Measurements from ENCODE around the gene NARS2. TPM values are rescaled to one million over a fixed set of nuclear protein-coding genes. Genes with fewer than 3 reads are reported as not detected.
"Not testable (repeated sequence)": the region's sequence is repeated elsewhere in the genome, so short reads cannot be mapped to it uniquely, and the experiment has no call there.

Gene NARS2
- total RNA-seq, 1 experiment from 2014 or later: 18.9 TPM

DNA sequence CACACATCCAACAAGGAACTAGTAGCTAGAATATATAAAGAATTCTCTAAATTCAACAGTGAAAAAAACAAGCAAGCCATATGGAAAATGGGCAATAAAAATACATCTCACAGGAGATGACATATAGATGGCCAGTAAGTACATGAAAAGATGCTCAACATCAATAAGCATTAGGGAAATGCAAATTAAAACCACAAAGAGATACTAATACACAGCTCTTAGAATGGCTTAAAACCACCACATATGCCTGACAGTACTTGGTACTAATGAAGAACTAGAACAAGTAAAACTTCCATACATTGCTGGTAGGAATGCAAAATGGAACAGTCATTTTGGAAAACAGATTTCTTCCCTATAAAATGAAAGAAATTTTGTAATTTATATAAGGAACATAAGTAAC is 85.5 kb downstream of the NARS2 start:
- no peak for DNase-seq (ENCODE audit: low read depth)

GRCh38 chr11:78478536-78478935 is 96.1 kb downstream of the NARS2 start:
- DNase-seq (ENCODE audit: low read depth): no peak

- peak; percentile 11 for DNase-seq (ENCODE audit: low read depth)
Observed at GRCh38 chr11:78476066-78476465, 98.6 kb downstream of the NARS2 start.

GRCh38 chr11:78474451-78474850 is 100.2 kb downstream of the NARS2 start:
- DNase-seq (ENCODE audit: low read depth): no peak

- DNase-seq (ENCODE audit: low read depth): no peak
Observed at GRCh38 chr11:78472905-78473304, 101.8 kb downstream of the NARS2 start.

- no peak for DNase-seq (ENCODE audit: low read depth)
Observed at GRCh38 chr11:78472382-78472781, 102.3 kb downstream of the NARS2 start.

- no peak for DNase-seq (ENCODE audit: low read depth)
Observed at GRCh38 chr11:78470861-78471442, 103.7 kb downstream of the NARS2 start.

- no peak for DNase-seq (ENCODE audit: low read depth)
Observed at GRCh38 chr11:78469896-78470295, 104.8 kb downstream of the NARS2 start.

DNA sequence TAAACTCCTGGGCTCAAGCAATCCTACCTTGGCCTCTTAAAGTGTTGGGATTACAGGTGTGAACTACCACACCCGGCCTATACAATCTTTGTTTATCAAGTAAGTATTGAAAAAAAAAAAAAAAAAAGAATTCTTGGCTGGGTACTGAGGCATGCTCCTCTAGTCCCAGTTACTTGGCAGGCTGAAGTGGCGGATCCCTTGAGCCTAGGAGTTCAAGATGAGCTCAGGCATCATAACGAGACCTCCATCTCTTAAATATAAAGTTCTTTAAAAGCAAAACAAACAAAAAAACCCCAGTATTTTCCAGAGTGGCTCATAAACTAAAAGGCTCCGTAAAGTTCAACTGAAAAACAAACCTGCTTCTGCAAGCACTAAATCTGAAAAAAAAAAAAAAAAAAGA is 106.7 kb downstream of the NARS2 start:
- no peak for DNase-seq (ENCODE audit: low read depth)

DNA sequence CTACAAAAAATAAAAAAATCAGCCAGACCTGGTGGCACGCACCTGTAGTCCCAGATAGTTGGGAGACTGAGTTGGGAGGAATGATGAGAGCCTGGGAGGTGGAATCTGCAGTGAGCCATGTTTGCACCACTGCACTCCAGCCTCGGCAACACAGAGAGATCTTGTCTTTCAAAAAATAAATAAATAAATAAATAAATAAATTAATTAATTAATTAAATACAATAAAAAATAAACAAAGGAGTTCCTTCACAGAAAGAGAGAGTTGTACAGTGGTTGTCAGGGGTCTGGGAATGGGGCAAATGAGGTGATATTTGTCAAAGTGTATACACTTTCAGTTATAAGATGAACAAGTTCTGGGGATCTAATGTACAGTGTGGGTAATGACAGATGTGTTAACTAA is 107.3 kb downstream of the NARS2 start:
- no peak for DNase-seq (ENCODE audit: low read depth)

DNA sequence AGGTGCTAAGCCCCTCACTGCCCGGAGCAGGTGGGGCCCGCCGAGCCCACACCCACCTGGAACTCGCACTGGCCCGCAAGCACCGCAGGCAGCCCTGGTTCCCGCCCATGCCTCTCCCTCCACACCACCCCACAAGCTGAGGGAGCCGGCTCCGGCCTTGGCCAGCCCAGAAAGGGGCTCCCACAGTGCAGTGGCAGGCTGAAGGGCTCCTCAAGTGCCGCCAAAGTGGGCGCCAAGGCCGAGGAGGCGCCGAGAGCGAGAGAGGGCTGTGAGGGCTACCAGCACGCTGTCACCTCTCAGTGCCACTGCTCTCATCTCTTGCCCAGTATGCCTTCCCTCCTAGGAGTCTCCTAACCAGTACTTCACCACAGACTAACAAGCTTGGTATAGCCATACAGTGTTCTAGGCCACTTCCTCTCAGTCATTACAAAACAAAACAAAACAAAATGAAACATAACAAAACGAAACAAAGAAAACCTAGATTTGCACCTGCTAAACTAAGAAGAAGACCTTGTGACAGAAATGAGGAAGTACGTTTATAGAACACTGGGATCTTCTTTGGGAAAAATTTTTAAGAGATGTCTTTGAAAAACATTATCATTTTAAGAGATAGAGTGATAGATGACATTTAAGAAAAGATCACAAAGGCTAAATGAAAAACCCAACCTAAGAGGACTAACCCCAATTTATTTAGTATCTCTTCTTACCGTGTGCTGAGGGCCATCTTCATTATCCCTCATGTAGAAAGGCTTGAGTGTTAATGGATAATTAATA is 109.3 kb downstream of the NARS2 start:
- DNase-seq (ENCODE audit: low read depth): no peak

- DNase-seq (ENCODE audit: low read depth): not testable (repeated sequence)
Observed at GRCh38 chr11:78464787-78465168, 109.9 kb downstream of the NARS2 start.

DNA sequence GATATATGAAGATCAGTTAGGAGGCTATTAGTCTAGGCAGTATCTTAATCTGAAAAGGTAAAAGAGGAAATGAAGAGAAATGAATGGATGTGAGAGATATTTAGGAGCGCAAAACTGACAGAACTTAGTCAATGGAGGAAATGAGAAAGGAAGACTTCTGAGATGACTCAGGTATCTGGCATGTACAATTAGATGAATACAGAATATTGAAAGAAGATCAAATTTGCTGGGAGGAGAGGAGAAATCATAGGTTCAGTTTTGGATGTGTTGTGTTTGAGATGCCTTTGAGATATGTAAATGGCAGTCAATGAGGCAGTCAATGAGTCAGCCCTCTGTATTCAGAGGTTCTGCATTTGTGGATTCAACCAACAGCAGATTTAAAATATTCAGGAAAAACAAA is 114.2 kb downstream of the NARS2 start:
- DNase-seq (ENCODE audit: low read depth): peak; percentile 1

- DNase-seq (ENCODE audit: low read depth): no peak
Observed at GRCh38 chr11:78459738-78460137, 114.9 kb downstream of the NARS2 start.

DNA sequence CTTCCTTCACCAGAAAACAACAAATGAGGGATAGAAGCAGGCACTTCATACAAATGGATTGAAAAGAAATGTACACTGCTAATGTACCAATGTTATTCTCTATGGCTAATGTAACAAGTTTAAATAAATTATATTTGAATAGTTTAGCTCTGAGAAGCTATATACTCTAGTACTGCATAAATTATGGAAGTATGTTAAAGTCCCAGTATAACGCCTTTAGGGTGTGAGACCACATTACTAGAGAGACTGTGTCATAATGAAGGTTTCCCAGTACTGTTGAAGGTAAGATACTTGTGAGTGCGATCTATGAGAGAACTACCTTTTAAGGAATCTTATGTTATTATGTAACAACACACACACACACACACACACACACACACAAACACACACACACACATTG is 117.2 kb downstream of the NARS2 start:
- no peak for DNase-seq (ENCODE audit: low read depth)

DNA sequence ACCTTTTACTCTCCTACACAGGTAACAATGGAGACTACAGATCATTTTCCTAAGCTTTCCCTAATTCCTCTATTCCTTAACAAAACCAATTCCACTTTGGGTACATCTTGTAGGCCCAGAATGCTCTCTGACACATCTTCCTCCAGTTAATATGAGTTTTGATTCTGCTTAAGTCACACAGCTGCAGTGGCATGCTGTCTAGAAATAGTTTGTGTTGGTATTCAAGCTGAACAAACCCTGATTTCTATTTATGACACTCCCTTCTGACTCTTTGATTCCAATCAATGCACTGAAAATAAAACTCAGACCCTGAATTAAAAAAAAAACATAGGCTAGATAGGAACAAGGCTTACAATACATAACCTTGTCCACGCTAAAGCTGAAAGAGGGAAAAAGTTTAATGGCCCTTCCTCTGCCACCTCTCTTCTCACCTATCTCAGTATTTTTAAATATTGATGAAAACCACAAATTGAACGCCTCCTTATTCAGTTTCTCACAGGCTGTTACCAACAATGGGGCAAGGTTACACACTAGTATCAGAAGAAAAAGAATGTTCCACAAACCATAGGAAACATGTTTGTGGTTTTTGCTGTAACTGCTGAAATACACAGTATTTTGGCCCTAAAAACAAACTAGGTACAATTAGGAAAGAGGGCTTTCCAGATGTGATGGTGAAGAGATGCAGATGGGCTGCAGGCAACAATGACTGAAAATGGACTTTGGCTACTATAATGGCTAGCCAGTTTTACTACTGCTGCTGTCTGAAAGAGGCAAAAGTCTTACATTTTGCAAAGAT is 121.3 kb downstream of the NARS2 start:
- no peak for DNase-seq (ENCODE audit: low read depth)

DNA sequence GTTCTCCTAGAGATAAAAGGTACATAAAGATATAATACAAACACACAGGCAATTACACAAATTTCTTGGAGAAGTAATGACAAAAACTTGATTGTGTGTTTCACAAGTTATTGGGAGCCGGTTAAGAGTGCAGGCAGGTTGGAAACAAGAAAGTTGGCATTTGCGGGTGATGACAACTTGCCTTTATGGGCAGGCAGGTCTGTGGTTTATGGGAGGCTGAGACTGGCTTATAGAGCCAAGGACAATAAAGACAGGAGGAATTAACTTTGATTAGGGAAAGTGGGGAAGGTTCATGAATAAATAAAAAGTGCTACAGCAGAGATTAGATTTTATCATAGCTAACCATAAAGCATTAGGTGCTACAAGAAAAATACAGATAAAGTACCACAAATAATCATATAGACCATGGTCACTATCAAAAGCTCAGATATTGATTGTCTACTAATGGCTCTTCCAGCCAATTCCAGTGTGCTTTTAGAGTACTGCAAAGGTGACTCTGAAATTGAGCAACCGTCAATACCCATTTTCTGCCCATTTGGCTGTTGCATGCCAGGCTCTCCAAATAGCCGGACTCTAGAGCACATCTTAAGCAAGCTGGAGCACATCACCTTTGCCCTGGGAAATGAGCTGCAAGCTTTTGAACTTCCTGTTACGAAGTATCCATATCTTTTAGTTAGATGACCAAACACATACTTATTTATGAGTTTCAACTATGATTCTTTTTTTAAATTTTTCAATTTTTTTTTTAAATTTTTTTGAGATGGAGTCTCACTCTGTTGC is 123.1 kb downstream of the NARS2 start:
- no peak for DNase-seq (ENCODE audit: low read depth)

GRCh38 chr11:78450866-78451265 is 123.8 kb downstream of the NARS2 start:
- DNase-seq (ENCODE audit: low read depth): no peak

- peak; percentile 6 for DNase-seq (ENCODE audit: low read depth)
Observed at GRCh38 chr11:78449866-78450265, 124.8 kb downstream of the NARS2 start.

GRCh38 chr11:78446210-78446609 is 128.5 kb downstream of the NARS2 start:
- DNase-seq (ENCODE audit: low read depth): no peak

GRCh38 chr11:78444726-78445125 is 129.9 kb downstream of the NARS2 start:
- DNase-seq (ENCODE audit: low read depth): no peak

- DNase-seq (ENCODE audit: low read depth): no peak
Observed at GRCh38 chr11:78441956-78442355, 132.7 kb downstream of the NARS2 start.
